ENCODE results near the gene NOB1. TPM values are rescaled to one million over a fixed set of nuclear protein-coding genes. Genes with fewer than 3 reads are reported as not detected.

NOB1 gene
- total RNA-seq, 1 experiment from 2014 or later = 172 TPM

GRCh38 chr16:69775563-69775962 lies 20.8 kb upstream of the NOB1 start:
- DNase-seq (ENCODE audit: low read depth, low spot score) = no peak
- Histone ChIP-seq H3K27ac (ENCODE audit: low read depth, low read length) (no peak overlapping the region), H4K20me1 (ENCODE audit: insufficient read depth) (no peaks in the 10 kb centered on the region), H3K27me3 (ENCODE audit: insufficient read depth, low read length) (no peaks in the 10 kb centered on the region), H3K9ac (ENCODE audit: low read length) (no peak overlapping the region), H3K9me2 (ENCODE audit: insufficient read depth) (no peaks in the 10 kb centered on the region), H3K36me3 (ENCODE audit: control insufficient read depth in 1 of 2, insufficient read depth in 2 of 2, low read length in 2 of 2) (no peaks in the 10 kb centered on the region), H3K4me3 (replicated peaks in 1 of 2; ENCODE audit: low read depth in 1 of 2, low read length in 2 of 2) (no peak overlapping the region), H3K4me2 (ENCODE audit: low read length) (no peak overlapping the region), H2AFZ (ENCODE audit: low read depth, low read length, poor library complexity, severe bottlenecking) (no peak overlapping the region), H3K4me1 (ENCODE audit: control insufficient read depth in 1 of 2, insufficient read depth in 2 of 2, low read length in 2 of 2) (peaks cover 17 to 32% of the 10 kb centered on the region in 2 experiments), H3K79me2 (ENCODE audit: insufficient read depth, low read length) (peaks cover 49% of the 10 kb centered on the region), H3K9me3 (ENCODE audit: control insufficient read depth in 1 of 2, insufficient read depth in 1 of 2, low read depth in 1 of 2, low read length in 2 of 2) (no peaks in the 10 kb centered on the region)
- CTCF ChIA-PET = no interaction called here
- ATAC-seq = no peak
- no TSS peak for BruUV-seq (replicated peaks)
- POLR2A ChIA-PET = no interaction called here
- intact Hi-C loops (cut with micrococcal nuclease) = no loop called here
- TF ChIP-seq FOSL1 (IDR thresholded peaks at IDR 0.05; ENCODE audit: low read depth) (no peak), ZBTB33 (IDR thresholded peaks at IDR 0.05; ENCODE audit: extremely low read depth, insufficient replicate concordance, low read length) (no peak), YY1 (IDR thresholded peaks at IDR 0.05; ENCODE audit: extremely low read depth, insufficient replicate concordance, low read depth, low read length) (no peak), CEBPB (IDR thresholded peaks at IDR 0.05; ENCODE audit: low read depth) (no peak), EGR1 (IDR thresholded peaks at IDR 0.05; ENCODE audit: low read depth) (no peak), ATF3 (IDR thresholded peaks at IDR 0.05) (no peak), CBX3 (IDR thresholded peaks at IDR 0.05; ENCODE audit: low read depth) (no peak), SIN3A (IDR thresholded peaks at IDR 0.05; ENCODE audit: low read depth) (no peak), EZH2phosphoT487 (IDR thresholded peaks at IDR 0.05; ENCODE audit: borderline replicate concordance) (no peak), TCF7L2 (IDR thresholded peaks at IDR 0.05; ENCODE audit: borderline replicate concordance, extremely low read depth, insufficient read depth, insufficient read length) (no peak), ELF1 (IDR thresholded peaks at IDR 0.05; ENCODE audit: borderline replicate concordance, low read depth) (no peak), MAX (IDR thresholded peaks at IDR 0.05) (no peak), EZH2 (IDR thresholded peaks at IDR 0.05) (no peak), ZFX (IDR thresholded peaks at IDR 0.05) (no peak)
- RAD21 ChIA-PET (ENCODE audit: low non-redundant PET in 1 of 2, low total read pairs in 2 of 2, uncharacterized antibody in 2 of 2, unreplicated experiment in 2 of 2) = no interaction called here
